CD1c-positive myeloid dendritic cell (primary cell): Measurements from ENCODE around the gene CHL1.

ENCODE experiments used
- DNase-seq: peaks from one replicate; pipeline ENCODE4 v3.0.0-alpha.2; 2016; ENCODE audit errors: extremely low spot score

CHL1 gene

DNA sequence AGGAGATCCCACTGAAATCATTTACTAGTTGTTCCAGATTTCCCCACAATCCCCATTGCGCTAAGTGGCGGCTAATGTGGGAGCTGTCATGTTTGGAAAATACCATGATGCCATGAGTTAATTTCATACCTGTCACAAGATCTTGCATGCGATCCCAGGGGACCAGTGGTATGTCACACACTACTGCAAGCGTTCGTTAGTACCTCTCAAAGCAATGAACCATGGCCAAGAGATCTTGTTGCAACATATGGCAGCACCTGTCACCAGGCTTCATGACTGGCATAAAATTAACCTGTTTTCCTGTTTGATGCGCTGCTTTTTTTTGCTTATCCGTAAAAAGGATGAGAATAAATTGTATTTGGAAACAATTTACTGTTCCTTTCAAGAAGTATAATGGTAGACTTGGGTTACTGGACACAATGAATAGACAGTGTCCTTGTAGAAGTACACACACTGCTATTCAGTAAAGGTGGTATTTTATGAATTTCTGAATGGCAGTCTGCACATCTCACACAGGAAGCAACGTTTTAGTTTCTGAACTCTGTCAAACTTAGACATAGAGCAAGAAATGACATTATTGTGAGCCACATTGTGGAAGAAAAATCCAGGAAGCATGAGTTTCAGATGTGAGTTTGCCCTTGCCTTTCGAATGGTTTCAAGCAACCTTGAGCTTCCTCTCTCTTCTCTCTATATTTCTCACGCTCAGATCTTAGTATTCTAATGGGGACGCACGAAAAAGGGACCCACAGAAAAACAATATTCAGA, 81.9 kb downstream of the CHL1 start:
- DNase-seq, result no peak

DNA sequence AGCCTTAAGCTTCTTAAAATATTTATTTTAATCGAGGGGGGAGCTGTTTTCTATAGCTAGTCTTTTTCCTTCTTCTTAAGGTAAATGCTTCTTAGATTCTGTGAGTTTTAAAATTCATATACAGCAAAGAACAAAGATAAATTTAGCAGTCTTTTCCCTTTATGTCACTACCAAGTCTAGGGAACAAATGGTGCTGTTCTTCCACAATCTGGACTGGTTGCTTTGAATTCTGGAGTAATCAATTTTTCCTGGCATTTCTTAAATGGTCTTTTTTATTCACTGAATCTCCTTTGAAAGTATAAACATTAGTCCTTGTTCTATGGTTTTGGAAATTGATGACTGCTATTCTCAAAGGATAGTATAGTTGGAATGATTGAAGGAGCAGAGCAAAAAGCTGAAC, 82.8 kb downstream of the CHL1 start:
- DNase-seq, result no peak

DNA sequence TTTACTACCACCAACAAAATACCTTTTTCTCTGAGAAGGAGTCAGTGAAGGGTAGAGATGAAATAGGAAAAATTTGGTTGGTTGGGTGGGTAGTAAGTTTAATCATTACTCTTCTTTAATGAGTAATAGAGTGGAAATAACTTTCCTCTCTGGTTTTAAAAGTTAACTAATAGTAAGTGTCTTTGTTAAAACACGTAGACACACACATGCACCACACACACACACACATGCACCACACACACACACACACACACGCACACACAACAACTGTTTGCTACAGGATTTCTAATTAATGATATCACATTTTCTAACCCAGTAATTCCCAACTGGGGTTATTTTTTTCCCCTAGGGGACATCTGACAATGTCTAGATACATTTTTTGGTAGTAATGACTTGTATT, 84.1 kb downstream of the CHL1 start:
- no peak for DNase-seq

DNA sequence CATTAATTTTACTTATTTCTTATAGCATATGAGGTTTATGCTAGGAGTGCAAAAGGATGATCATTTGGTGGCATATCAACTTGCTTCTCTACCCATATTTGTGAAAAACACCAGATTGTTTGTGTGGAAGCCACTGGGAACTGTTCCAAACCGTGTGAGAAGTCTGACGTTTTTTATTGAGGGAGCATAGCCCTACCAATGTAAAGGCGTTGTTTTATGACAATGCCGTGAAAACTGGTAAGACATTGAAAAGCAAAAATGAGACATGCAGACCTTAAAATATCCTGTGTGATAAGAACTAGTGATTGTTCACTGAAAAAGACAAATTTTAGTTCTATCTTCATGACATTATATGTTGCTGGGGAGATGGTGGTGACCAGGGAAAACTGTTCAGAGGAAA, 87.8 kb downstream of the CHL1 start:
- DNase-seq, result no peak

DNA sequence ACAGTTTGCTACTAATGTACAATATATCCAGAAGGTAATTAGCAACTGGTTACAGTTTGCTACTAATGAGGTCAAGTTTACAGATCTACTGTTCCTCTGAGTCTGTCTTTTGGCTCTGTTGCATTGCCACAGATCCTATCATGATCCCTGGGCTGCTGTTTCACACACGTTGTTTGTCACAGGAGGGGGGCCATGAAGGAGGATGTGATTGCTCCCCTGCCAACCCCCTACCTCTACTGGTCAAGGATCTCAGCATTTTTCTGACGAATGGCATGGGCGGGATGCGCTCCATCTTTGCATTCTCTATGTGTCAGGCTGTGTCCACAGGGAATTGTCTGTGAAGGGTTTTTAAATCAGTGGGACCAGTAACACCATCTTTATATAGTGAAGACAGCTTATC, 91.9 kb downstream of the CHL1 start:
- no peak for DNase-seq

DNA sequence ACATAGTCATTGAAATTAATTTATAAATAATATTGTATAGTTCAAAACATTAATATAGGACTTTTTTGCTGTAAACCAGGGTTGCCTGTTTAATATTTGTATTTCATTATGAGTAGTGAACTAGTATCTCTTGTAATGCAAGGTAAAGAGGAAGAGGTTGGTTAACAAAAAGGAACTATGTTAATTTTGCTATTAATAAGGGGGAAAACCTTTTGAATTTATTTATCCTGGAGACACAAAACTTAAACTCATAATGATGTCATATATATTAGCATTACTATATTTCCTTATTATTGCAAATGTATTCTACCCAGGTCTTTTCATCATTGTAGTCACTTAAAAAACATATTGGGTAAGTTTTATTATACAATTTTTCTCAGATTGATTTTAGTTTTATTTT, 94.5 kb downstream of the CHL1 start:
- no peak for DNase-seq

DNA sequence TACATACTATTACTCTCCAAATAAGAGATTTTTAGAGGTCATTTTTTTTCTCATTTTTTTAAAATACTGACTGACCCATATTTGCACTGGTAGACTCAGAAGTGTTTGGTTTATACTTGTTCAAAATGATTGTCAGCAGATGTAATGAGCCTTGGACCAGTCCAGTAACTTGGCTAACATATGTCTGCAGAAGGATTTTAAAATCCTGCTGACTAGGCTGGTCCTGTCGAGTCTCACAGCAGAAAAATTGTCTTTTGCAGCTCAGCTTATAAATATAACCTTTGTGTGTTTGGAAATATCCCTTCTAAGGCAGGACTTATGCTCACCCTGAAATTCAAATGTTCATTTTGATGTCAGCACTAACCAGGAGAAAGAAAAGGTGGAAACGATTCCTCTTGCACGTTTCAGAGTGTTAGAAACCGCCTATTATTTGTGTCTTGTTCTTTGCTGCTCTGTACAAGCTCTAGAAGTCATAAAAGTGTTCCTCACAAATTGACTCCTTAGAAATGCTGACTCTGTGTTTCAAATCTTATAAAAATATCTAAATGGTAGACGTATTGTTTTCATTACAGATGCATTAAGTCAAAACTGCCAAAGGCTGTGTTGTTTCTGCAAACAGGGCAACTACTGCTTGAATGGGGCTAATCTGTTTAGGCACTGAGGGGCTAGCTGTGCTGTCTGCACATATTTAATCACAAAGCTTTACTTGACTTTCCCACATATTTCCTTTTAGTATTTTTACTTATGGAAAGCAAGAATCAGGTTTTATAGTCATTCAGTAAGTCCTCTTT, 95.3 kb downstream of the CHL1 start:
- DNase-seq, result no peak

DNA sequence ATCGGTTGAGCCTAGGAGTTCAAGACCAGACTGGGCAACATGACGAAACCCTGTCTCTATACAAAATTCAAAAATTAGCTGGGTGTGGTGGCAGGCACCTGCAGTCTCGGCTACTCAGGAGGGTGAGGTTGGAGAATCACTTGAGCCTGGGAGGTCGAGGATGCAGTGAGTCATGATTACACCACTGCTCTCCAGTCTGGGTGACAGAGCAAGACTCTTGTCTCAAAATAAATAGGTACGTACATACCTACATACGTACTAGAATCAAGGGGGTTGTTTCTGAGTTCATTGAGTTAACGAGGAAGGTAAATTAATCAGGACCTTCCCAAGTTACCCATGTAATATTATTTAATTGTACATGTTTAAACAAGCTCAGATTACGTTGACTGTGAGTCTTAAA, 97.5 kb downstream of the CHL1 start:
- no peak for DNase-seq

DNA sequence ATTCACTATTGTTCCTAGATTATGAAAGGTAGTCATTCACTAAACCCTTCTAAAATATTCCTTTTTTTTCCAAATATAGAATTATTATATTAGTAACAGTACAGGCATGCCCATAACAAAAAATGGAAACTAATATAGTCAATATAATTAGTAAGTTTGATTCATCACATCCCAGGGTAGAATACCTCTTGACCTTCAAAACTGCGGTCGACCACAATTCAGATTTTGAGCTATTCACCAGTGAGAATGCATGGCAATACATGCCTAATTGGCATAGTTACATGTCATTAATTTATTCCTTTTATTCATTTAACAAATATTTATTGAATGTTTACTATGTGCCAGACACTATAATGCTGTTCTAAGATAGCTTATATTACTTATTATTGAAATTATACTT, 98.0 kb downstream of the CHL1 start:
- no peak for DNase-seq

DNA sequence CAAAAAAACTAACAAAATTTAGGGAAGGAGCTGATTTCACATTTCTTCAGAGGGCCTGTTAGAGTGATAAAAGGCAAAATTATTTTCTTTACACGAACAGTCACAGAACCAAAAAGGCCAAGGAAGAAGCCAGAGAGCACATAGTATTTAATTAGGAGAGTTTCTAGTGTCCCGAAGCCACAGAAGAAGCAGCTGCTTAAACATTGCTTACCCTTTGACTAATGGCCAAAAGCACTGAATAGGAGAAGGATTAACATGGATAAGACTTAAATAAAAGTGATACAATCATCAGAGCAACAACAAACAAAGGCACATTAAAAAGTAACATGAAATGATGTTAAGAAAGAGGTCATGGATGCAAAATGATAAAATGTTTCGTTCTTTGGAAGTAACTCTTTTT, 98.6 kb downstream of the CHL1 start:
- DNase-seq, result no peak

DNA sequence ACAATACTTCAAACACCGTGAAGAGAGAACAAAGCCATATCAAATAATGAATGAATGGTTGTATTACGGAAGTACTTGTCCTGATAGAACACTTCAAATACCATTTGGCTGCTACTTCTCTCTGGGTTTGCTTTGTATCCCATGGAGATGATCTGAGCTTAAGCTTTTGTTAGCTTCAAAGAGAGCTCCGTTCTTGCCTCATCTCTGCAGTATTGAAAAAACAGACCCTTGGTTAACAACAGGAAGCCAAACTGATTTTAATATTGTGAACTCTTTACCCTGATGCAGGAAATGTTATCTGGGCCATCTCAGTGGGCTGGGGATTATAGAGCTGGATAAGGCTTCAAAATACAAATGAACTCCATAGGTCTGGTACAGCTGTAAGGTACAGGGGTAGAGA, 101.0 kb downstream of the CHL1 start:
- DNase-seq, result no peak

DNA sequence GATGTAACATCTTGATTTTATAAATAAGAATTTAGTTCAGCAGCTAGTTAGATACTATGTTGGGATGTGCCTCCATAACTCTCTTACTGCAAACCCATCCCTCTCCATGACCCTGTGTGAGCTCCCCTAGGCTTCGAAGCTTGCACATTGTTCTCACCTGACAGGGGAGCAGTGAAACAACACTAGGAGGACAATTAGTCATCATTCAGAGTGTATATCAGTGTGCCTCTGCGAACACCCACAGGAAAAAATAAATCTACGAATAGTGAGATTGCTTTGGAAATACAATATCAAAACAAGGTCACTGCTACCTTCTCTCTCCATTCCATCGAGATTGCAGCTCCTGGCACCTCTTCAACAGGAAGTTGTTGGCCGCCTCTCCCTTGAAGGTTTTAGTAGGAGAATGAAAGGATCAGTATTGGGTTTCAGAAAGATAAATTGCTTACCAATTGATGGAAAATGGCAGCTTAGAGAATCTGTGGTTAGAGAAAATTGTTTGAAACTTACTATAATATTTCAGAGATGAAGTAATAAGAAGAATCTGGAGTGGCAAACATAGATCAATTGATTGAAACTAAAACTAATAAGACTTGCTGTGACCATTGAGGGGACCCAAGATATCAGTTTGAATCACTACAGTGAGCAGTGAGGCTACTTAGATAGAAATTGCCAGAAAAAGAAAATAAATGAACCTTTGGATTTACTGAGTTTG, 103.2 kb downstream of the CHL1 start:
- no peak for DNase-seq

DNA sequence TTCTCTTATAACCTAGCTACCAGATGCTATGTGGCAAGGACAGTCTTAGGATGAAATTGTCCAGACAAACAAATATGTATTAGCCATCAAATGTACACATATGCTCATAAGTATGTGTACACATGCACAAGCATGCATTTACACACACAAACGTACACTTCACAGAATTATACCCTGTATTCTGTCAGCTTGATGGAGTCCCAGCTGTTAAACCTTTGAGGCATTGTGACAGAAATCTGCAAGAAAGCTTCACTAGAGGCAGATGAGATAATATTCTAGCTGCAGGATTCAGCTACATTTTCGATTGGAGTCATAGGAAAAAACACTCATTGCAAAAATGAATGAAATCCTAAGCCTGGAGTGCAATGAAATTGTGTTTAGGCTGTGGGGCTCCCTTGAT, 110.6 kb downstream of the CHL1 start:
- DNase-seq, result no peak

DNA sequence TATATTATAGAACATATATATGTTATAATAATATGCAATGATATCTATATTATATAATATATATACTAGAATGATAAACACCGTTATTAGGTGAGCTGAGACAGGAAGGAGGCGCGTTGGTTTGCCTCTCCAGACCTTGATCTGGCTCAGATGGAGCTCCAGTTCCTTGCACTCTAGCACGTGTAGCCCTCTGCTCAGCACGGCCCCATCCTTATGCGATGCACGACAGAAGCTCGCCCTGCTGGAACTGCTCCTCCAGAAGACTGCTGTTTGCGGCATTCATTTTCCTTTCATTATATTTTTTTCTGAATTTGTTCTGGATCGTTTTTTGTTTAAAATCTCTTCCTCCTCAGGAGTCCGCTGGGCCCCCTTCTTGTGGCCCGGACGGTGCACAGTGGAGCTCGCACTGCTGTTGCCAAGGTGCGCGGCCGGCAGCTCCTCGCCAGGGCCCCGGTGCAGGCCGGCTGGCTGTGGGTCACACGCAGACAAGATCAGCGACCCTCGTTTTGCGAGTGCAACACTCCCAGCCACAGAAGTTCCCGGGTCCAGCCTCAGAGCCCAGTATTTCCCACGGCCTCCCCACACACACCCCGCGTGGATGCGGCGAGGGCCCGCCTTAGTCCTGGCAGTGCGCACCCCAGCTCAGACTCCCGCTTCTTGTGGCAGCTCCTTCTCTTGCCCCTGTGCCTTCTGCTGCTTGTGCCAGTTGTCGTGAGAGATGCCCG, 112.2 kb downstream of the CHL1 start:
- no peak for DNase-seq

DNA sequence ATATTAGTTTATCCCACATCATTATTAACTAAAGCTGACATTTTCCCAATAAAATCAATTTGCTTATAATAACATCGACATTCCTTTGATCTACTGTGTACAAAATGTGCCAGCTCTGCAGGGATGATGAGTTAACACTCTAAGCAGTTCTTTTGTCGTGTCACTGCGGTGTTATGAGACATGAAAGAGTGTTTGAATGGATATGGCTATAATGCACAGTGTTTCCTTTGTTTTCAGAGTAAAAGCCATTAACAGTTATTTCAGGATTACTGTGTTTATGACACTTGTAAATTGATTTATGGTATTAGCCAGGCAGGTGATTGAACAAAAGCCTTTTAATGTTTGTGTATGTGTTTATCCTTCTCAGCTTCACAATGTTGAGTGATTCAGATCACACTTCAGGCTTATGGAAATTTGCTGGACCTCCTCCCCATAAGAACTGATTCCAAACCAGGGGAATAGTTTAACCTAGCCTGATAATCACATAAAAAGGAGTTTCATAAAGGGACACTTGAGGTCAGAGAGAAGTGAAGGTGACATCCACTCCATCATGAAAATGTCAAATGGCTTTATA, 115.7 kb downstream of the CHL1 start:
- DNase-seq, result no peak

DNA sequence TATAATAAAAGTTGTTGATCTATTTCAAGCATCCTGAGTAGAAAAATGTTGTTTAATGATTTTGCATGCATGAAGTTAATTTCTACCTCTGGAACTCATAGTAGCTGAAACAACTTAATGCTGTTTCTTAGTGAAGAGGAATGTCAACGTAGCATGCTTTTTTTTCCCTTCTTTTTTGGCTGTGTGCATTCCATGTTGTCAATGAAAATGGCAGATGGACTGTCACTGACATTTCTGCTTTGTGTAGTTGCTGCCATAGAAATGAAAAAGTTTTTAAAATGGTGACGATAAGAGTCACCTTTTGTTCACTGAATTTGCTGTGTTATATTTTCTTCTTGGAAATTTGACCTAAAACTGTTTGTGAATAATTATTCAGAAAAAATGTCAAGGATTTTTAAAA, 116.3 kb downstream of the CHL1 start:
- DNase-seq, result no peak

DNA sequence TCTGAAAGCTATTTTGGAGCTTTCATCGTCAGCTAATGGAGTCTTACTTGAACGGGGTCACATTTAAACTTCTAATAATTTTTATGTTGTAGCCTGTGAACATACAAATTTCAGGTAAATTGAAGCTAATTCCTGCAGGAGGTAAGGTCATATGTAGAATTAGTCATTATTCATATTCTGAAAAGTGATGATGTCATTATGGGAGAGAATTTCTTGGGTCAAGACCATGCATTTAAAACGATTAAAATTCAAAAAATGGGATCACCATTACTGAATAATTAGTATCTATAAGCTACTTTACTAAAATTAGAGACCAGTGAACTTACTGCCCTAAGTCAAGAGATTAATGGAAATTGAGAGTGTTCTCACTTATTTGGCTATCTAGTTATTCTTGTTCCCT, 120.4 kb downstream of the CHL1 start:
- no peak for DNase-seq

DNA sequence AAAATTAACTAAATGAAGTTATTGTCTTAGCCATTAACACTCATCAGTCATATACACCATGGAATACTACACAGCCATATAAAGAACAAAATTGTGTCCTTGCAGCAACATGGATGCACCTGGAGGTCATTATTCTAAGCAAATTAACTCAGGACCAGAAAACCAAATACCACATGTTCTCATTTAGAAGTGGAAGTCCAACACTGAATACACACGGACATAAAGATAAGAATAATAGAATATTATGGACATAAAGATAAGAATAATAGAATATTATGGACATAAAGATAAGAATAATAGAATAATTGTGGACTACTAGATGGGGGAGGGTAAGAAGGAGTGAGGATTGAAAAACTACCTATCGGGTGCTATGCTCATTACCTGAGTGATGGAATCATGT, 122.3 kb downstream of the CHL1 start:
- DNase-seq, result no peak

DNA sequence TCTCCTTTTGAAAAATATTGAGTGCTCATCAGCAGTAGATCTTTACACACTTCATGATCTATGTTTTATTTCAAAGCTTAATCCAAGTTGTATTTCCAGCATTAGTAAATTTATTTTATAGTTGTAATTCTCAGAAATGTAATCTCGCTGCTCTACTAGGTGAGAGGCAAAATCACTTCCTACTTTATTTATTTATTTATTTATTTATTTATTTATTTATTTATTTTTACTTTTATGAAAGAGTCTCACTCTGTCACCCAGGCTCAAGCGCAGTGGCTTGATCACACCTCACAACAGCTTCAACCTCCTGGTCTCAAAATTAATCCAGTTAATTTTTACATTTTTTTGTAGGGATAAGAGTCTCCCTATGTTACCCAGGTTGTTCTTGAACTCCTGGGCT, 127.9 kb downstream of the CHL1 start:
- DNase-seq, result no peak

DNA sequence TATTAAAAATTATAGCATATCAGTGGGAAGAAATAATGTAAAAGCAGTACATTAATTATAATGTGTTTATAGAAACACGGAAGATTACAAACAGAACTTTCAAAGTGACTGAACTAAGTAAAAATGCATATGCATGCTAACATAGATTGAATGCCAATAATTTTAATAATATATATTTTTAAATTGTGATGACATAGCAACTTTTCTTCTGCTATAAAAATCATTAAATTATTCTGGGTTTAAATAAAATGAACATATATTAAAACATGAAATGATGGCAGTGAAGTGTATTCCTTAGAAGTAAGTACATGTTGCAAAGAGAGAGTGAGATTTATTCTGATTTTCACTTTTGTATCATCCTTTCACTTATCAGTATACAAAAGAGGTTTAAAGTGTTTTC, 128.9 kb downstream of the CHL1 start:
- DNase-seq, result no peak

DNA sequence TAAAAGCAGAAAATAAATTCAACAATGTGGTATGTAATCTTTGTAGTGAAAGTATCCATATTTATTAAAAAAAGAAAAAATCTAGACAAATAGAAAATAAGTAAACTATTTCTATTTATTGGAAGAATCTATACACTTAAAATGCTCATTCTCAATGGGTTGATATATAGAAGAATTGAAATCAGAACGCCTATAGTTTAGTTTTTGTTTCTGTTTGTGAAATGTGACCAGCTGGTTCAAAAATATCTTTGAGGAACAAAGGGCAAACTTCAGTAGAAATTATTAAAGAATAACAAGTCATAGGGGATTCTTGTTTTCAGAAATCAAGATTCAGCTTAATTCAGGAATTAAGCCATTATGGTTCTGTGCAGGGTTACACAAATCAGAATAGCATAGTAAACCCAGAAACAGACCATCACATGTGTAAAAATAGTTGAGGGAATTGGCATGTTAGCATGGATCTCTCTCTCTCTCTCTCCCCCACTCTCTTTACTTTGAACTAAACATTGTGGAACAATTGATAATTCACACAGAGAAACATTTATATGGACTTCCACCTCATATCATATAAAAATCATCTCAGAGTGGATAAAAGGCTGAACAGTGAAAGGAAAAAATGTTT, 134.0 kb downstream of the CHL1 start:
- DNase-seq, result no peak
